ENCODE results near the gene ERCC2. TPM values are rescaled to one million over a fixed set of nuclear protein-coding genes. Genes with fewer than 3 reads are reported as not detected.

The ERCC2 gene
- total RNA-seq, 1 experiment from 2014 or later, result 58.9 TPM

GRCh38 chr19:45404557-45405434, 34.4 kb upstream of the ERCC2 start, which contains the start of gene PPP1R13L:
Gene PPP1R13L, minus strand, starts transcription at chr19:45405069. Its CDS starts 6,751 bp downstream, at chr19:45398318.
- TSS peak; percentile 59 for BruUV-seq (replicated peaks)
- Histone ChIP-seq H3K9ac (ENCODE audit: low read length) (peak within 1 kb of the TSS; percentile 79), H3K27ac (ENCODE audit: low read depth, low read length) (peak within 1 kb of the TSS; percentile 87), H3K4me2 (ENCODE audit: low read length) (peak within 1 kb of the TSS; percentile 78), H3K9me3 (ENCODE audit: control insufficient read depth in 1 of 2, insufficient read depth in 1 of 2, low read depth in 1 of 2, low read length in 2 of 2) (no peaks in the 10 kb centered on the region), H2AFZ (ENCODE audit: low read depth, low read length, poor library complexity, severe bottlenecking) (no peak within 1 kb of the TSS), H3K36me3 (ENCODE audit: control insufficient read depth in 1 of 2, insufficient read depth in 2 of 2, low read length in 2 of 2) (peaks cover 0 to 11% of the 10 kb centered on the region in 2 experiments; a peak in 1 of 4 replicates), H4K20me1 (ENCODE audit: insufficient read depth) (no peaks in the 10 kb centered on the region), H3K4me1 (ENCODE audit: control insufficient read depth in 1 of 2, insufficient read depth in 2 of 2, low read length in 2 of 2) (peaks cover 27 to 61% of the 10 kb centered on the region in 2 experiments), H3K27me3 (ENCODE audit: insufficient read depth, low read length) (no peaks in the 10 kb centered on the region), H3K79me2 (ENCODE audit: insufficient read depth, low read length) (peaks cover 77% of the 10 kb centered on the region), H3K9me2 (ENCODE audit: insufficient read depth) (no peaks in the 10 kb centered on the region), H3K4me3 (replicated peaks in 1 of 2; ENCODE audit: low read depth in 1 of 2, low read length in 2 of 2) (peak within 1 kb of the TSS; percentile 83 to 99)
- POLR2A ChIA-PET, result interaction anchor here (0.9 to 3.1 kb wide), 4 partner anchors 20 to 80 kb away, joined by 3 to 16 read pairs (median 4); partner anchors contain the start of gene FOSB
- intact Hi-C loops (cut with micrococcal nuclease), result loop anchor here (1.0 kb wide), 1 partner anchor 74 kb away; no protein-coding TSS in a partner anchor
- ATAC-seq (peak; percentile 62), DNase-seq (ENCODE audit: low read depth, low spot score) (peak; percentile 96)
- RAD21 ChIA-PET (ENCODE audit: low non-redundant PET in 1 of 2, low total read pairs in 2 of 2, uncharacterized antibody in 2 of 2, unreplicated experiment in 2 of 2), result interaction anchor here in 1 of 2 experiments (1.2 kb wide), 1 partner anchor 74 kb away, joined by 3 read pairs; no protein-coding TSS in a partner anchor
- CTCF ChIA-PET, result interaction anchor here (0.7 to 1.8 kb wide), 6 partner anchors 10 to 238 kb away, joined by 3 to 22 read pairs (median 4); no protein-coding TSS in a partner anchor
- TF ChIP-seq SRF (IDR thresholded peaks at IDR 0.05; ENCODE audit: low read depth), result no peak
- no peak for TF ChIP-seq FOSL1 (IDR thresholded peaks at IDR 0.05; ENCODE audit: low read depth)
- no peak for TF ChIP-seq EZH2phosphoT487 (IDR thresholded peaks at IDR 0.05; ENCODE audit: borderline replicate concordance)
- peak; percentile 54; the same call in 1 of the 2 replicates for TF ChIP-seq SIN3A (IDR thresholded peaks at IDR 0.05; ENCODE audit: low read depth)
- TF ChIP-seq SP1 (IDR thresholded peaks at IDR 0.05; ENCODE audit: low read depth), result peak; percentile 60
- peak; percentile 60; the same call in 1 of the 2 replicates for TF ChIP-seq CBX3 (IDR thresholded peaks at IDR 0.05; ENCODE audit: low read depth)
- TF ChIP-seq JUND (IDR thresholded peaks at IDR 0.05), result no peak
- TF ChIP-seq EGR1 (IDR thresholded peaks at IDR 0.05; ENCODE audit: low read depth), result no peak
- TF ChIP-seq CTCF (IDR thresholded peaks at IDR 0.05 in 2 of 3, conservative IDR thresholded peaks at IDR 0.05 in 1 of 3; ENCODE audit: borderline replicate concordance in 1 of 3, insufficient read depth in 1 of 3, low read depth in 2 of 3, low read length in 2 of 3), result no peak
- TF ChIP-seq YY1 (IDR thresholded peaks at IDR 0.05; ENCODE audit: extremely low read depth, insufficient replicate concordance, low read depth, low read length), result no peak
- TF ChIP-seq EZH2 (IDR thresholded peaks at IDR 0.05), result no peak
- TF ChIP-seq ATF3 (IDR thresholded peaks at IDR 0.05), result no peak
- TF ChIP-seq REST (IDR thresholded peaks at IDR 0.05; ENCODE audit: low read depth), result no peak
- peak; percentile 9 for TF ChIP-seq ZBTB33 (IDR thresholded peaks at IDR 0.05; ENCODE audit: extremely low read depth, insufficient replicate concordance, low read length)
- TF ChIP-seq ZNF274 (IDR thresholded peaks at IDR 0.05; ENCODE audit: low read depth, low read length), result no peak
- TF ChIP-seq CEBPB (IDR thresholded peaks at IDR 0.05; ENCODE audit: low read depth), result no peak
- no peak for TF ChIP-seq ZFX (IDR thresholded peaks at IDR 0.05)
- TF ChIP-seq TCF7L2 (IDR thresholded peaks at IDR 0.05; ENCODE audit: borderline replicate concordance, extremely low read depth, insufficient read depth, insufficient read length), result peak; percentile 72
